ENCODE results near the gene TMEM115.
"Not testable (repeated sequence)": the region's sequence is repeated elsewhere in the genome, so short reads cannot be mapped to it uniquely, and the experiment has no call there.

TMEM115 gene

GRCh38 chr3:50316657-50317242 is 42.6 kb downstream of the TMEM115 start:
- DNase-seq (no peak), ATAC-seq (replicated peaks) (no peak)
- Mint-ChIP-seq H3K36me3 (peaks cover 21 to 30% of the 10 kb centered on the region in 2 donors), H3K27me3 (no peaks in the 10 kb centered on the region), H3K27ac (peak overlapping the region; percentile 26), H3K4me3 (peak overlapping the region in 1 of 2 donors; percentile 30), H3K4me1 (peaks cover 33 to 46% of the 10 kb centered on the region in 2 donors), H3K9me3 (no peaks in the 10 kb centered on the region)

GRCh38 chr3:50314816-50315215 is 44.5 kb downstream of the TMEM115 start:
- Mint-ChIP-seq H3K9me3 (no peaks in the 10 kb centered on the region), H3K4me1 (peaks cover 26 to 34% of the 10 kb centered on the region in 2 donors), H3K36me3 (peaks cover 21 to 31% of the 10 kb centered on the region in 2 donors), H3K27ac (no peak overlapping the region), H3K27me3 (no peaks in the 10 kb centered on the region), H3K4me3 (no peak overlapping the region)
- DNase-seq, result no peak
- no peak for ATAC-seq (replicated peaks)

GRCh38 chr3:50314342-50314741 is 45.0 kb downstream of the TMEM115 start:
- Mint-ChIP-seq H3K4me1 (peaks cover 23 to 29% of the 10 kb centered on the region in 2 donors), H3K4me3 (no peak overlapping the region), H3K36me3 (peaks cover 18 to 31% of the 10 kb centered on the region in 2 donors), H3K27ac (no peak overlapping the region), H3K9me3 (no peaks in the 10 kb centered on the region), H3K27me3 (no peaks in the 10 kb centered on the region)
- ATAC-seq (replicated peaks) (no peak), DNase-seq (no peak)

- H3K9me3 Mint-ChIP-seq; H3K4me3 Mint-ChIP-seq; ATAC-seq (replicated peaks); DNase-seq; H3K27me3 Mint-ChIP-seq; H3K27ac Mint-ChIP-seq: not testable (repeated sequence)
- peaks cover 11 to 14% of the 10 kb centered on the region in 2 donors for H3K4me1 Mint-ChIP-seq
- H3K36me3 Mint-ChIP-seq, result peaks cover 12 to 16% of the 10 kb centered on the region in 2 donors
Measured at GRCh38 chr3:50312041-50312440, 47.3 kb downstream of the TMEM115 start.

Measured in stimulated activated naive B cell treated with anti-CD40 and anti-IgM and Interleukin-4, amounts not matched to agents 10 μg/mL and 1 μg/mL and 100 μg/mL, for 72 hours (primary cell).